GM18868 (cell line): ENCODE measurements around the gene PRR29.
A peak's percentile ranks its signal among the peaks of the same experiment; 100 is the strongest.

Experiments used
- ATAC-seq: cut with Tn5 transposase; IDR thresholded peaks from one replicate; pipeline ENCODE4 v1.9.1; 2021; ENCODE audit warnings: mild to moderate bottlenecking, moderate library complexity; ENCODE audit not compliant: unreplicated experiment

The PRR29 gene

DNA sequence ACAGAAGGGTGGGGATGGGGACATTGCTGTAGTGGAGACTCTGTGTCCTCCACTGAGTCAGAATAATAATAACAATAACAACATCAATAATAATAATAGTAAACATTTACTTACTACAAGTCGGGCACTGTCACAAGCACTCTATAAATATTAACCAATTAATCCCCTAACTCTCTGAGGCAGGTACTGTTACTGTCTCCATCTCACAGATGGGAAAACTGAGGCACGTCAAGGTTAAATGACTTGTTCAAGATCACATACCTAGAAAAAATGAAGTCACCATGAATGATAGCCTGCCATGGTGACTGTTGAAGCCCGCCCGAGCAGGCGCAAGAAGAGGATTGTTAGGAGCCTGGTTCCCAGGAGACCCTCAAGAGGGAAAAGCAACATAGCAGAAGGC is 10.2 kb downstream of the PRR29 start:
- no peak for ATAC-seq

GRCh38 chr17:64008830-64009229 is 10.7 kb downstream of the PRR29 start:
- no peak for ATAC-seq

DNA sequence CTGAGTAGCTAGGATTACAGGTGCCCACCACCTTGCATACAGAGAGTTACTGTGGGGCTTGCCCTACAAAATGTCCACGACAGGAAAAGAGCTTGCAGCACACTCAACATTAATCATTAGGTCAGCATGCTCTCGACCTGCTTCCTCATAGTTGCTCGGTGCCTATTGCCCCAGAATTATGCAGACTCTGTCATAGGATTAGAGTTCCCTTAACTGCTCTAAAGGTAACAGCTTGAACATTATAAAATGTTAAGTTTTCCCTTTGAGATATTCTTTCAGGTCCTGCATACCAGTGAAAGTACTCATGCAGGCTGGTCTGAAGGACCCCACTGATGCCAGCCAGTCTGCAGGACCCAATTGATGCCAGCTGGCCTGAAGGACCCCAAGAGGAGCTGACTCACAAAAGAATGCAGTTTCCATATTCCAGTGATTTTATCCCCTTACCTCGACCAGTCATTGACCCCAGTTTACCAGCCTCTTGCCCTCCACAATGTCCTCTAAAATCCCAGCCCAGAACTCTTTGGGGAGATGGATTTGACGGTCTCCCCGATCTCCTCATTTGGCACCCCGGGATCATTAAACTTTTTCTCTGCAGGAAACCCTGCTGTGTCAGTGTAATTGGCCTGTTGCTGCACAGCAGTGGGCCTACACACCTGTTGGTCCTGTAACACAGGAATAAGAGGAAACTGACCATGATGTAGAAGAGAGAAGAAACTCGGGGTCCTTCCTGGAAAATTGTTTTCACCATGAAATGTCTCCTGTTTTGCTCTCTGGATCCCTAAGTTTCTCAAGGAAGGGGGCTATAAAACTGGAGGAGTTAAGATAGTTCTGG is 11.6 kb downstream of the PRR29 start:
- no peak for ATAC-seq

GRCh38 chr17:64015447-64015846 is 17.3 kb downstream of the PRR29 start:
- no peak for ATAC-seq

GRCh38 chr17:64016231-64016784 is 18.2 kb downstream of the PRR29 start:
- no peak for ATAC-seq

DNA sequence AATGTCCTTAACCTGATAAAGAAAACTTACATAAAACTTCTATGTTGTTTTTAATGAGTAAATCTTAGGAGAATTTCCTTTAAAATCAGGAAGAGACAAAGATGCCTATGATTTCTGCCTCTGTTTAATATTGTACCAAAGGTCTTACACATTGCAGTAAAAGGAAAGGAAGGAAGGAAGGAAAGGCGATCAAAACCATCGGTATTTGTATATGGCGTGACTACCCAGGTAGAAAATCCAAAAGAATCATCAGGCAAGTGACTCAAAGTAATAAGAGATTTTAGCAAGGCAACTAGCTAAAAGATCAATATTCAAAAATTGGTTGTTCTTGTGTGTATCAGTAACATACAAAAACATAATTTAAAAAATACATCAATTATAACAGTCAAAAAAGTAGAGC is 18.8 kb downstream of the PRR29 start:
- no peak for ATAC-seq

- no peak for ATAC-seq
Observed at GRCh38 chr17:64017381-64017980, 19.3 kb downstream of the PRR29 start.

- peak; percentile 7 for ATAC-seq
Observed at GRCh38 chr17:64019551-64019961, 21.4 kb downstream of the PRR29 start.

GRCh38 chr17:64020056-64020766 is 22.1 kb downstream of the PRR29 start, which contains the start of gene ICAM2:
Gene ICAM2 (minus strand): TSS chr17:64020633. CDS start chr17:64006691, 13,942 bp downstream.
- peak; percentile 62 for ATAC-seq

GRCh38 chr17:64022611-64023063 is 24.5 kb downstream of the PRR29 start:
- ATAC-seq: no peak

DNA sequence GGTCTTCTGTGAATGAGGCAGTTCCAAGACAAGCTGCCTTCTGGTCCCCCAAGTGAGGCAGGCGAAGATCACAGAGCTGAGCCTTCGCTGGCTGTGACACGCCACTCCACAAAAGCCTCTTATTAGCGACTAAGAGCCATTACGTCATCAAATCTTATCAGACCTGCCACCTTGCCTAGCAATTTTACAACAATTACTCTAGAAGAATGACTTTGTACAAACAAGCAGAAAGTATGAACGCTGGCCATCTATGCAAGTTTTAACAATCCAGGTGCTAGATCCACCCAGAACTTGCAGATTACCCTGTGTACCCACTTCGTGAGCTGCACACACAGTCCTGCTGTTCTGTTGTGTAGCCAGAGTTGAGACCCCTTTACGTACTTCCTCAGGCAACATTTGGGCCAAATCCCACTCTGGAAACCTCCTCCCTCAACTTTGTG is 26.1 kb downstream of the PRR29 start:
- no peak for ATAC-seq

- ATAC-seq: no peak
Observed at GRCh38 chr17:64024781-64025731, 26.9 kb downstream of the PRR29 start.

GRCh38 chr17:64025732-64026294 is 27.7 kb downstream of the PRR29 start:
- peak; percentile 74 for ATAC-seq

DNA sequence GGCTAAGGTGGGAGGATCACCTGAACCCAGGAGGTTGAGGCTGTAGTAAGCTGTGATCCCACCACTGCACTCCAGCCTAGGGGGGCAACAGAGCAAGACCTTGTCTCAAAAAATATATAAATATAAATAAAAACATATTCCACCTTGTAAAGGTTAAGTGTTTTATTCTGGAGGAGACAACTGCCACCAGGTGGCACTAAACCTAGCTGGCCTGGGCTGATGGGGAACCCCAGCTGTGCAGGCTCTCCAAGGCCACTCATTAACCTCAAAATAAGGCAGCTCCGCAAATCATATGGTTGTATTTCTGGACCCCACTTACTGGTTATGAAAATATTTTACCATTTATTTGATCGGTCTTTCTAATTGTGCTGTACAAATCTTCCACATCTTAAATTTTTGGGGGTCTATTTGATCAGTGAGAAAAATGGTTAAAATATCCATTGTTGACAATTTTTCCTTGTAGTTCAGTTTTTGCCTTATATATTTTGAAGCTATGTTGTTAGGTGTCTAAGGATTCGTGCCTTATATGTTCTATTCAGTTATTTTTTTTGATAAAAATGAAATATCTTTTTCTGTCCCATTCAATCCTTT is 30.8 kb downstream of the PRR29 start:
- no peak for ATAC-seq

DNA sequence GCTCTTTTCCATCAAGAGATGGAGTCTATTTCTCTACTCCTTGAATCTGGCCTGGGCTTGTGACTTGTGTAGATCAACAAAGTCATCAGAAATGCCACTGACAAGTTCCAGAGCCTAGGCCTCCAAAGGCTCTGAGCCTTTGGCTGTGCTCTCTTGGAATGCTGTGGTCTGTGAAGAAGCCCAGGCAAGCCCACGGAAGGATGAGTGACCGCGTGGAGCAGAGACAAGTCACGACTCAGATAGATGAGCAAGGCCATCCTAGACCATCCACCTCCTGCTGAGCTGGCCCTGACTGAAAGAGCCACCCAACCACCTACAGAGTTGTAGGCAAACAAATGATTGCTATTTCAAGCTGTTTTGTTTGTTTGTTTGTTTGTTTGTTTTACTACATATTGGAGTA is 33.9 kb downstream of the PRR29 start:
- no peak for ATAC-seq

GRCh38 chr17:64036198-64036922 is 38.2 kb downstream of the PRR29 start:
- ATAC-seq: no peak

DNA sequence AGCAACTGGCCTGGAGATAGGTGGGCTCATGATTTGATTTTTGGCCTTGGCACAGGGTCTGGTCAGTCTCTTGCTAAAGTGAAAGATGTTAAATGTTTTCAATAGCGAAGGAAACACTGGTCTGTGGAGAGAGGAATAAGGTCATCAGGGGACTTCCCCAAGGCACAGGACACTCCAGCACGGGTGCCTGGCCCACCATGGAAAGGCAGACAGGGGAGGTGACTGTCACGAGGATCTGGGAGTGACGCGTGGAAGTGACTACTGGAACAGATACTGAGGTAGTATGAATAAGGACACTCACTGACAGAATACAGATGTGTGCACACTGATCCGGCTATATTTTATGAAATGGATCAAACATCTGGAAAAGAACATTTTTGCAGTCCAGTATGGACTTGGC is 39.0 kb downstream of the PRR29 start:
- ATAC-seq: no peak

GRCh38 chr17:64037802-64038201 is 39.7 kb downstream of the PRR29 start:
- no peak for ATAC-seq
